Renal cortex interstitium (tissue), 11 donors: Measurements from ENCODE around the gene BMPR1A. TPM values are rescaled to one million over a fixed set of nuclear protein-coding genes. Genes with fewer than 3 reads are reported as not detected.
A peak's percentile ranks its signal among the peaks of the same experiment; 100 is the strongest.

Experiments
- DNase-seq, 11 donors: peaks; one replicate each; pipeline ENCODE4 v3.0.0-alpha.2; 2013; ENCODE audit warnings: low read depth in 9 of 11, low spot score in 4 of 11; ENCODE audit errors: extremely low read depth in 1 of 11
- polyA plus RNA-seq, 3 donors: library from polyadenylated mRNA; unstranded; fragments of 120-200 nt; gene quantifications; one replicate each; pipeline ENCODE4 v1.2.1, GENCODE V29; 2013; ENCODE audit not compliant: insufficient read length in 3 of 3

Gene BMPR1A
- polyA plus RNA-seq, 3 donors, result 60.8 to 78.6 (median 70.7) TPM

DNA sequence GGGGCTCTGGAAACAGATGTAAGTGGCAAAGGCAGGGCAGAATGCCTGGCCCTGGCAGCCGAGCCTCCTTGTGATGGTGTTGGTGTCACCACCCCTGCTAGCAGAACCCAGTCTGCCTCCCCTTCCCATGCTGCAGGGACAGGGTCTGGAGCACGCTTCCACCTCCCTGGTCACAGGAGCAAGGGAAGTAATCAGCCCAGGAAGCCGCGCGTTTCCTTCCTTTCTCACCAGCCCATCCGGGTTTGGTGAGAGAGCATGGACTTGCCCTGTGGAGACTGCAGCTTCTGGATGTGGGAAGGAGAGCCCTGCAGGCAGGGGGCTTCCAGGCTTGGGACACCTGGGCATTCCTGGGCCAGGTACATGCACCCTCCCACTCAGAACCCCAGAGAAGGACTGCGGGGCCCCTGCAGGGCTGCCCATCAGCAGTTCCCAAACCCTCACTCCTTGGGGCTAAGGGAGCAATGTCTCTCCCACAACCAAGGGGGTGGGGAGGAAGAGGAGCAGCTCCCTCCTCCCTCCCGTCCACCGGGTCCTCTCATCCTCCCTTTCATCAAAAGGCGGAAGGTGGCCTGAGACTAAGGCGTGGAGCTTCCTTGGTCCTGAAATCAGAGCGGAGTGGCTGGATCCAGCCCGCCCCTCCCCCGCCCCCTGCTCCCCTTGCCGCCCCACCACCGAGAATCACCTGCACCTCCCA, 199.2 kb downstream of the BMPR1A start:
- no peak for DNase-seq

- DNase-seq, result no peak
Measured at GRCh38 chr10:86956195-86956847, 199.9 kb downstream of the BMPR1A start.

DNA sequence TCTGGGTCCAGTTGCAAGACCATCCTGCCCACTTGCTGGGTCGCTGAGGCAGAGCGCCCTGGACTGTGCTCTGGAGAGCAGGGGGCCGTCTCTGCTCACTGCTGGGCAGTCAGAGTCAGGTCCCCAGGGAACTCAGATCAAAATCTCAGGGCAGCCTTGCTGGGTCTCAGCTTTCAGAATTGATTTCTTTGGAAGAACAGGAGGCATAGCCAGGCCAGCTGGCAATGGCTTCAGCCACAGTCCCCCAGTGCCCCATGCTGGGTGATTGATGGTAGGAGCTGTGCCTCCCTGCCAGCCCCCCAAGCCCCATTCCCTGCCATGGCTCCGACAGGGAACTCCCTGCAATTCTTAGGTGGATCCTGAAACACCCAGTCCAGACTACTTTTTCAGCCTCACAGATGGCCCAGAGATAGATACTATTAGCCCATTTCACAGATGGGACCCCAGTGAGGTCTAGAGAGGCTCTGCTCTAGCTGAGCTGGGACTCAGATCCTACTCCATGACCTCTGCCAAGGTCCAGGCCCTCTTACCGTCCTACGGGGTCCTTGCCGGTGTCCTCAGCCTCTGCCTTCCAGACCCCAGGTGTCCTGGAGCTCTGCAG, 200.5 kb downstream of the BMPR1A start:
- no peak for DNase-seq

DNA sequence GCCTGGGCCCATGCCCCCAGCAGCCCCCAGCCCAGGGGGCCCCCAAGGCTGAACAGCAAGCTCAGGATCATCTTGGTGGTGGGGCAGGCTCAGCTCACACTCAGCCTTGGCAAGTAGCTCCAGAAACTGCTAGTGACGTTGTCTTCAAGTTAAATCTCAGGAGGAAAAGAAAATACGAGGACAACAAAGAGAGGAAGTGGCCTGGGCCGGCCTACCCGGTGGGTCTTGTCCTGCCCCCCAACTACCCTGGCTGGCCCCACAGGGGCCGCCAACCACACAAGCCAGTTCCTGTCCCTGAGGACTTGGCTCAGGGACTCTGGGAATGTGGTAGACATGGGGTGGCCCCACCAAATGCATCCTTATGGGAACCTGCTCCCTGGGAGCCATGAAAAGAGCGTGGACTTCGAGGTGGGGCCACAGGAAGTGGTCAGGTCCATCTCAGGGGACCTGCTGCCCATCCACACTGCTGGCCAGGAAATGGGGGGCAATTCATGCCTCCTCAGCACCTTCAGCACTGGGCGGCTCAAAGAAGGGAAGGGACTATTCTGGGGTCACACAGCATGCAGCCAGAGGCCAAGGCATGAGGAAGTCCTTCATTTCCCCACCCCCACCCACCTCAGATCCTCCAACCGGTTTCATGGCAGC, 201.2 kb downstream of the BMPR1A start, which contains the start of gene MMRN2:
TSS of gene MMRN2 (minus strand) at position 145 of the 645 bp plus-strand sequence. CDS start at position 71, 74 bp downstream.
- DNase-seq, result no peak

DNA sequence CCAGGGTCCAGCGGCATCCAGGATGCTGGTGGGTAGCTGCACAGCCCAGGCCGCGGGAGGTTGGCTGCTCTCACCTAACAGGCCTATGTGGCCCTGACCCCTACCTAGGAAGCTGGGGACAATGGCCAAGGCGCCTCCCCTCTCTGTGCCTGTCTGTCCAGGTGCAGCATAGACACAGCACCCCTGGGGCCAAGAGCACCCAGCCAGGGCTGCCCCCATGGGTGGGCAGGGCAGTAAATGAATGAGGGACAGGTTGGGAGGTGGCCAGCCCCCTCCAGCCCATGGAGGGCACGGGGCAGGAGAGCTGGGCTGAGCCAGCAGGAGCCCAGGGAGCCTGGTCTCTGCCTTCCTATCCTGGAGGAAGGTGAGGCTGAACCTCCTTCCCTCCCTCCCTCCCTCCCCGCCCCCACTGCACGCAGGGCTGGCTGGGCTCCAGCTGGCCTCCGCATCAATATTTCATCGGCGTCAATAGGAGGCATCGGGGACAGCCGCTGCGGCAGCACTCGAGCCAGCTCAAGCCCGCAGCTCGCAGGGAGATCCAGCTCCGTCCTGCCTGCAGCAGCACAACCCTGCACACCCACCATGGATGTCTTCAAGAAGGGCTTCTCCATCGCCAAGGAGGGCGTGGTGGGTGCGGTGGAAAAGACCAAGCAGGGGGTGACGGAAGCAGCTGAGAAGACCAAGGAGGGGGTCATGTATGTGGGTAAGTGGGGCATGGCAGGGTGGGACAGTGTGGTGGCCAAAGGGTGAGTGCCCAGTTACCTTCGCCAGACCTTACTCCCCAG, 201.9 kb downstream of the BMPR1A start, which contains the start of gene SNCG:
TSS of gene SNCG (plus strand) at position 484 of the 785 bp plus-strand sequence. CDS start at position 583, 99 bp downstream.
- no peak for DNase-seq

GRCh38 chr10:86958901-86959736, 202.7 kb downstream of the BMPR1A start:
- peak in 1 of 11 donors; percentile 55 for DNase-seq

GRCh38 chr10:86959737-86960002, 203.3 kb downstream of the BMPR1A start:
- DNase-seq, result no peak

DNA sequence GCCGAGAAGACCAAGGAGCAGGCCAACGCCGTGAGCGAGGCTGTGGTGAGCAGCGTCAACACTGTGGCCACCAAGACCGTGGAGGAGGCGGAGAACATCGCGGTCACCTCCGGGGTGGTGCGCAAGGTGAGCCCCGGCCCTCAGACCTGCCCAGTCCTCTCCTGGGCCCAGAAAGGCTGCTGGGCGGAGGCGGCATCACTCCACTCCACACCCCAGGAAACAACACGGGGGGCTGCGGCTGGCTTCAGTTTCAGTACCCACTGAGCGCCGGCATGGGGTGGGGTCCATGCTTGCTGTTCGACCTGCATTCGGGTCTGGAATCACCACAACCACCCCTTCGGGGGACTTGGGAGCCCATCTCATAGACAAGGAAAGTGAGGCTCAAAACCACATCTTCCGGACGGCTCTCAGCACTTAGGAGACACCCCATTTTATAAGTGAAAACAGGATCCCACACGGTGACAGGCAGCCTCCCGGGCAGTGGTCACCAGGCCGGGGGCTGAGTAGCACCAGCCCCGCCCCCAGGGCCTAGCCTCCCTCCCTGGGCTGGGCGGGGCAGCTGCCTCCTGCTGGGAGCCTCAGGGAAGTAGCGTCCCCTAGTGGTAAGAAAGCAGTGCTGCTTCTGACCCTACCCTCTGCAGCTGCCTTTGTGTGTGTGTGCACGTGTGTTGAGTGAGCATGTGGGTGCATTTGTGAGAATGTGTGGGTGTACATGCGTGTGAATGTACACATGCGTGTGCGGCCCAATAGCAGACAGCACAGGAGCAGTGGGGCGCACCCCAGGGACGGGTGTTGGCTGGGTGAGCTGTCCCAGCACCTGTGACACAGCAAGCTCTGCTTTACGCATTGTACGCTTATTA, 203.8 kb downstream of the BMPR1A start:
- peak in 1 of 11 donors; percentile 46 for DNase-seq

GRCh38 chr10:86960863-86961434, 204.5 kb downstream of the BMPR1A start:
- no peak for DNase-seq

GRCh38 chr10:86961481-86962091, 205.2 kb downstream of the BMPR1A start:
- no peak for DNase-seq

GRCh38 chr10:86962136-86962980, 205.9 kb downstream of the BMPR1A start:
- DNase-seq, result no peak

DNA sequence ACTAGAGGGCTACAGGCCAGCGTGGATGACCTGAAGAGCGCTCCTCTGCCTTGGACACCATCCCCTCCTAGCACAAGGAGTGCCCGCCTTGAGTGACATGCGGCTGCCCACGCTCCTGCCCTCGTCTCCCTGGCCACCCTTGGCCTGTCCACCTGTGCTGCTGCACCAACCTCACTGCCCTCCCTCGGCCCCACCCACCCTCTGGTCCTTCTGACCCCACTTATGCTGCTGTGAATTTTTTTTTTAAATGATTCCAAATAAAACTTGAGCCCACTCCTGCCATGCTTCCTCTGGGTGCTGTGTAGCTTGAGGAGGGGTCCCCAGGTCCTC, 206.5 kb downstream of the BMPR1A start:
- DNase-seq, result no peak

DNA sequence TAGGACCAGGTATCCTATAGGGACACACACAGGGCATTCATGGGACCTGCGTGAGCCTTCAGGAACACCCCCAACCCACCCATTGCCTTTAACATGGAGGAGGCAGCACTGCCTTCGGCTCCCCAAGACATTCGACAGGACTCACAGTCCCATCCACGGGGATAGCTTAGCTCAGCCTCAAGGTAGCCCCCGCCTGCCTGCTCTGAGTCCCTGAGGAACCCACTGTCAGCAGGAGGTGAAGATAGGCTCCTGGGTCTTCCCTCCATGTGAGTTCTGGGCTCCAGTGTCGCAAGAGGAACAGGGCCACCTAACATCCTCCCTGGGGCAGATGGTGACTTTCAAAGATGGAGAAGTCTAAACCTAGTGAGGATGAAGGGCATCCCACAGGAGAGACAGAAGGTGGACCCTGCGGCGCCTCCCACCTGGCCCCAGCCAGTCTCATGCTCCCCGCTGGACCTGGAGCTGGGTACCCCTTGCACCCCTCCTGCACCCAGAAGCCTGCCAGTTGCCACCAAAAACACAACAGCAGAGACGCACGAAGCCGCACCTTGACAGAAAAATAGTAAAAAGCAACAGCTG, 207.0 kb downstream of the BMPR1A start:
- no peak for DNase-seq

DNA sequence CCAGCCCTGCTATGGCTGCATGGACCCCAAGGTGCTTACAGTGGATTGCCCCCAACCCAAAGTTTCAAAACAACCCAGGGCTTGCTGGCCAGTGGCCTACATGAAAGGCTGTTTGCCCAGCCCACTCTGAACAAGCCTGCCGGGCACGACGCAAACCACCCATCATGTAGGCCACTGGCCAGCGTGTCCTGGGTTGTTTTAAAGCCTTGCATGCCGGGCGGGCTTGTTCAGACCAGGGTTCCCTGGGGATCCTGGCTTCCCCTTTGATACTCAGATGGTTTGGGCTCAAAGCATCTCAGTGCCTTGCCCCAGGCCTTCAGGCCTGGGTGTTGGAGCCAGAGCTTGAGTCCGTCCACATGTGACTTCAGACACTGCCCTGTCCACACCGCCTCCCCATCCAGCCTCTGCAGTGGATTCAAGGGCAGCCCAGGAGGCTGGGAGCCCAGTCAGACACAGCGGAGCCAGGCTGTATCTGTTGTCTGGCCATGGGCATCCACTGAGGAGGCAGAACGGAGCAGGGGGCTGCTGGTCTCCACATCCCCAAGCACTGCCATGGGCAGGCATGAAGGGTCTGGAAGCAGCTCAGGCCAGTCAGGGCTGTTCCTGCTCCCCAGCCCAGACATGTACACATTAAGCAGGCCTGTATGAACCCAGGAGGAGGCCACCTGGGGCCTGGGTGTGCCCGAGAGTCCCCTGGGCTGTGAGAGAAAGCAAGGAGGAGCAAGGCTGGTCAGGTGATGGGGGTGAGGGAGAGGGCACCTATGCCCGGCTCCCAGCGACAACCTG, 207.8 kb downstream of the BMPR1A start:
- no peak for DNase-seq

DNA sequence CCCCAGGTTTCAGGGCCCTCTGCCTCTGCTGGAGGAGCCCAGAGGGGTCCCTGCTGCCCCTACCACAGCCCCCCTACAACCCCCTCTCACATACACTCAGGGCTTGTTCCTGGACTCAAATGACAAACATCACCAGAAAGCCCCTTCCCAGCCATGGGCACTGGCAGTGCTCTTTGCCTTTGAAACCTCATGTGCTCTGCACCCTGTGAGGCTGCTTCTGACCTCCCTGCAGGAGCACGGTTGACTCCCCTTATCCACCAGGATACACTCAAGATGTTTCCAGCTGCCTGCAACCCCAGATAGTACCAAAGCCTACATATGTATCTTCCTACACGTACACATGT, 208.4 kb downstream of the BMPR1A start:
- no peak for DNase-seq
